PC-9 (cell line): ENCODE measurements around the gene CCDC92. TPM values are rescaled to one million over a fixed set of nuclear protein-coding genes. Genes with fewer than 3 reads are reported as not detected.

Experiments used
- BruUV-seq: library from RNA; stranded (reverse); fragments of 400-500 nt; replicated peaks from 2 replicates; lab custom pipeline; 2021; lab: Mats Ljungman, UMichigan
- CTCF ChIA-PET: fragments of 300-600 bp; sonication (Branson Sonifier 250); formaldehyde crosslinking; loops from one replicate; lab custom pipeline; 2022; ENCODE audit warnings: antibody characterized with exemption; lab: Charles Lee
- POLR2A ChIA-PET: fragments of 300-600 bp; sonication (Branson Sonifier 250); formaldehyde crosslinking; loops from one replicate; lab custom pipeline; 2022; ENCODE audit warnings: antibody characterized with exemption; ENCODE audit not compliant: unreplicated experiment; lab: Charles Lee
- DNase-seq, 2 experiments: peaks; one replicate each; pipeline versions ENCODE4 v3.0.0 to v3.0.0-alpha.2; 2015 to 2022; ENCODE audit warnings: mixed read lengths in 1 of 2
- H2AFZ ChIP-seq: fragments of 200-600 bp; sonication (generic); 2 replicates; pipeline ENCODE4 v1.8.1; 2017; ENCODE audit warnings: antibody characterized with exemption
- H3F3A ChIP-seq: fragments of 200-600 bp; sonication (generic); 2 replicates; pipeline ENCODE4 v1.8.1; 2017; ENCODE audit warnings: antibody characterized with exemption, mild to moderate bottlenecking, low read depth; ENCODE audit not compliant: insufficient read depth
- H3K27ac ChIP-seq: fragments of 200-600 bp; sonication (generic); 2 replicates; pipeline ENCODE4 v1.6.1; 2016; ENCODE audit warnings: mixed run types
- H3K27me3 ChIP-seq: fragments of 200-600 bp; sonication (generic); 2 replicates; pipeline ENCODE4 v1.6.1; 2016; ENCODE audit warnings: low read depth, mixed run types; ENCODE audit not compliant: insufficient read depth
- H3K36me3 ChIP-seq: fragments of 200-600 bp; sonication (generic); 2 replicates; pipeline ENCODE4 v1.6.1; 2016; ENCODE audit warnings: low read depth, mixed run types
- H3K4me1 ChIP-seq: fragments of 200-600 bp; sonication (generic); replicated peaks from 2 replicates; pipeline ENCODE4 v1.6.1; 2016; ENCODE audit warnings: mixed run types; ENCODE audit not compliant: insufficient read depth
- H3K4me2 ChIP-seq: fragments of 200-600 bp; sonication (generic); 2 replicates; pipeline ENCODE4 v1.6.1; 2017; ENCODE audit warnings: mixed run types
- H3K4me3 ChIP-seq: fragments of 200-600 bp; sonication (generic); 2 replicates; pipeline ENCODE4 v1.6.1; 2016; ENCODE audit warnings: mixed run types
- H3K79me2 ChIP-seq: fragments of 200-600 bp; sonication (generic); 2 replicates; pipeline ENCODE4 v1.6.1; 2017; ENCODE audit warnings: low read depth, mixed run types
- H3K9me2 ChIP-seq: fragments of 200-600 bp; sonication (generic); 2 replicates; pipeline ENCODE4 v1.8.1; 2017; ENCODE audit warnings: mild to moderate bottlenecking; ENCODE audit not compliant: insufficient read depth
- H3K9me3 ChIP-seq: fragments of 200-600 bp; sonication (generic); 2 replicates; pipeline ENCODE4 v1.8.1; 2016; ENCODE audit warnings: low read depth; ENCODE audit not compliant: insufficient read depth
- H4K20me1 ChIP-seq: fragments of 200-600 bp; sonication (generic); 2 replicates; pipeline ENCODE4 v1.8.1; 2017; ENCODE audit not compliant: insufficient read depth
- EZH2 ChIP-seq: fragments of 200-600 bp; sonication (generic); IDR thresholded peaks from 2 replicates; pipeline ENCODE4 v1.8.0; 2017; ENCODE audit warnings: antibody characterized with exemption, low read depth
- intact Hi-C: fragments of 100-400 bp; cut with micrococcal nuclease; formaldehyde crosslinking; loops from one replicate; pipeline ENCODE4 v1.10.0; 2022; ENCODE audit not compliant: unreplicated experiment
- total RNA-seq: library from RNA; stranded (reverse); gene quantifications from 2 replicates; pipeline ENCODE4 v1.2.3, GENCODE V29; 2021
- TF ChIP-seq, protein P1 (sequence below): fragments of 200-600 bp; sonication (generic); conservative IDR thresholded peaks from 2 replicates; pipeline ENCODE4 v1.6.1; 2017; ENCODE audit warnings: mixed run types, antibody characterized with exemption, mild to moderate bottlenecking, moderate library complexity

The CCDC92 gene
- total RNA-seq, 1 experiment from 2014 or later: 28.0 TPM

GRCh38 chr12:123928274-123928865, 44.3 kb downstream of the CCDC92 start:
- no peaks in the 10 kb centered on the region for H3K4me1 ChIP-seq
- H3K9me2 ChIP-seq: no peaks in the 10 kb centered on the region
- no peak overlapping the region for H3K4me2 ChIP-seq
- H3F3A ChIP-seq: no peaks in the 10 kb centered on the region
- H3K36me3 ChIP-seq: no peaks in the 10 kb centered on the region
- intact Hi-C loops: no loop called here
- no peaks in the 10 kb centered on the region for H3K79me2 ChIP-seq
- H3K27me3 ChIP-seq: peaks cover 88% of the 10 kb centered on the region
- no TSS peak for BruUV-seq
- H4K20me1 ChIP-seq: no peaks in the 10 kb centered on the region
- no peak overlapping the region for H3K27ac ChIP-seq
- no peak overlapping the region for H3K4me3 ChIP-seq
- ChIA-PET CTCF (no interaction called here), POLR2A (no interaction called here)
- no peak overlapping the region for H2AFZ ChIP-seq
- H3K9me3 ChIP-seq: no peaks in the 10 kb centered on the region
- no peak for DNase-seq
- TF ChIP-seq, protein P1, sequence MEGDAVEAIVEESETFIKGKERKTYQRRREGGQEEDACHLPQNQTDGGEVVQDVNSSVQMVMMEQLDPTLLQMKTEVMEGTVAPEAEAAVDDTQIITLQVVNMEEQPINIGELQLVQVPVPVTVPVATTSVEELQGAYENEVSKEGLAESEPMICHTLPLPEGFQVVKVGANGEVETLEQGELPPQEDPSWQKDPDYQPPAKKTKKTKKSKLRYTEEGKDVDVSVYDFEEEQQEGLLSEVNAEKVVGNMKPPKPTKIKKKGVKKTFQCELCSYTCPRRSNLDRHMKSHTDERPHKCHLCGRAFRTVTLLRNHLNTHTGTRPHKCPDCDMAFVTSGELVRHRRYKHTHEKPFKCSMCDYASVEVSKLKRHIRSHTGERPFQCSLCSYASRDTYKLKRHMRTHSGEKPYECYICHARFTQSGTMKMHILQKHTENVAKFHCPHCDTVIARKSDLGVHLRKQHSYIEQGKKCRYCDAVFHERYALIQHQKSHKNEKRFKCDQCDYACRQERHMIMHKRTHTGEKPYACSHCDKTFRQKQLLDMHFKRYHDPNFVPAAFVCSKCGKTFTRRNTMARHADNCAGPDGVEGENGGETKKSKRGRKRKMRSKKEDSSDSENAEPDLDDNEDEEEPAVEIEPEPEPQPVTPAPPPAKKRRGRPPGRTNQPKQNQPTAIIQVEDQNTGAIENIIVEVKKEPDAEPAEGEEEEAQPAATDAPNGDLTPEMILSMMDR: no peak
- TF ChIP-seq EZH2: no peak

DNA sequence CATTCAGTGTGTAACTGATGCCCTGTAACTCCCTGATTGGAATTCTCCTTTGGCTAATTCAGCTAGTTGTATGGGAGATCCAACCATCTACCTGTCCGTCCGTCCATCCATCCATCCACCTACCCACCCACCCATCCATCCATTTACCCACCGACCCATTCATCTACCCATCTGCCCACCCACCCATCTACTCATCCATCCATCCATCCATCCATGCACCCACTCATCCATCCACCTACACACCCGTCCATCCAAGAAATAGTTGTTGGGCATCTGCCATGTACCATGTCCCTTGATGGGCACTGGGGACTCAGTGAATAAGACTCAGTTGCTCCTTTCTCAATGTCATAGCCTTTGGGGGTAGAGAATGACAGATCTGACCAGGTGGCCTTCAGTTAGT, 48.1 kb downstream of the CCDC92 start:
- BruUV-seq: no TSS peak
- peaks cover 77% of the 10 kb centered on the region for H3K27me3 ChIP-seq
- H3K4me3 ChIP-seq: no peak overlapping the region
- no peaks in the 10 kb centered on the region for H3K9me2 ChIP-seq
- H3F3A ChIP-seq: no peaks in the 10 kb centered on the region
- H3K4me1 ChIP-seq: no peaks in the 10 kb centered on the region
- no peak overlapping the region for H3K27ac ChIP-seq
- TF ChIP-seq EZH2: no peak
- TF ChIP-seq, protein P1: no peak
- H3K79me2 ChIP-seq: no peaks in the 10 kb centered on the region
- ChIA-PET CTCF (no interaction called here), POLR2A (no interaction called here)
- H3K4me2 ChIP-seq: no peak overlapping the region
- H2AFZ ChIP-seq: no peak overlapping the region
- H3K36me3 ChIP-seq: no peaks in the 10 kb centered on the region
- no peaks in the 10 kb centered on the region for H4K20me1 ChIP-seq
- DNase-seq: no peak
- H3K9me3 ChIP-seq: no peaks in the 10 kb centered on the region
- intact Hi-C loops: no loop called here

DNA sequence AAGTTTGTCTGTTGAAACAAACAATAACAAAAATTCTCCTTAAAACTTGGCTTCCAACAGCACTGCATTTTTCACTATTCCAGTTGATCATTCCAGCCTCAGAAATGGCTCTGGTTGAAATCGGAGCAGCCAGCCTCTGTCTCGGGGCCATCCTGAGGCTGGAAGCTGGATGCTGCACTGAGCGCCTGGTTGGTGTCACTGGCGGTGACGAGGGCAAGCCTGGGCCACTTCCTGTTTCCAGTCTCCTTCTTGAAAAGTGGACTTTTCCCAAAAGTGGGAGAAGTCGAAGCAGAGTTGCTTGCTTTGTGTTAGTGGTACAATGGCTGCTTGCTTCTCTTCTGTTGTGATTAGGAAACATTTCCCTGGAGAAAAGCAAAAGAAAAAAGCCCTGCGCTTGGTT, 48.7 kb downstream of the CCDC92 start:
- intact Hi-C loops: no loop called here
- no peak overlapping the region for H3K4me3 ChIP-seq
- no peak overlapping the region for H2AFZ ChIP-seq
- no peaks in the 10 kb centered on the region for H3K9me3 ChIP-seq
- DNase-seq: no peak
- H3K4me1 ChIP-seq: no peaks in the 10 kb centered on the region
- no peaks in the 10 kb centered on the region for H3F3A ChIP-seq
- no peaks in the 10 kb centered on the region for H3K9me2 ChIP-seq
- H4K20me1 ChIP-seq: no peaks in the 10 kb centered on the region
- ChIA-PET POLR2A (no interaction called here), CTCF (no interaction called here)
- peaks cover 74% of the 10 kb centered on the region for H3K27me3 ChIP-seq
- BruUV-seq: no TSS peak
- no peak for TF ChIP-seq EZH2
- TF ChIP-seq, protein P1: no peak
- H3K27ac ChIP-seq: no peak overlapping the region
- H3K36me3 ChIP-seq: no peaks in the 10 kb centered on the region
- H3K4me2 ChIP-seq: no peak overlapping the region
- no peaks in the 10 kb centered on the region for H3K79me2 ChIP-seq
